PFSK-1 (cell line): ENCODE measurements around the gene AFF2.

Experiments
- FOXP2 ChIP-seq: optimal IDR thresholded peaks from 2 replicates; pipeline ENCODE3; 2011; ENCODE audit warnings: borderline replicate concordance, control low read depth, inconsistent platforms; ENCODE audit not compliant: insufficient read depth; ENCODE audit errors: extremely low read length, extremely low read depth
- POLR2AphosphoS5 ChIP-seq: IDR thresholded peaks from 2 replicates; pipeline ENCODE4 v1.6.1; 2012; ENCODE audit warnings: low read depth, mild to moderate bottlenecking, control low read depth, low read length, moderate library complexity
- REST ChIP-seq, 2 experiments: IDR thresholded peaks; 2 replicates each; pipeline versions ENCODE4 v1.6.1 to v1.8.0; 2011 to 2012; ENCODE audit warnings: low read depth in 2 of 2, low read length in 2 of 2, control low read depth in 1 of 2, inconsistent platforms in 1 of 2, mild to moderate bottlenecking in 1 of 2, moderate library complexity in 1 of 2; ENCODE audit not compliant: insufficient read depth in 1 of 2
- SIN3A ChIP-seq: IDR thresholded peaks from 2 replicates; pipeline ENCODE4 v1.6.1; 2012; ENCODE audit warnings: mild to moderate bottlenecking, low read length, moderate library complexity, borderline replicate concordance; ENCODE audit not compliant: insufficient read depth
- TAF1 ChIP-seq: IDR thresholded peaks from 2 replicates; pipeline ENCODE4 v1.6.1; 2012; ENCODE audit warnings: low read length, control low read depth, borderline replicate concordance; ENCODE audit not compliant: insufficient read depth

AFF2 gene

DNA sequence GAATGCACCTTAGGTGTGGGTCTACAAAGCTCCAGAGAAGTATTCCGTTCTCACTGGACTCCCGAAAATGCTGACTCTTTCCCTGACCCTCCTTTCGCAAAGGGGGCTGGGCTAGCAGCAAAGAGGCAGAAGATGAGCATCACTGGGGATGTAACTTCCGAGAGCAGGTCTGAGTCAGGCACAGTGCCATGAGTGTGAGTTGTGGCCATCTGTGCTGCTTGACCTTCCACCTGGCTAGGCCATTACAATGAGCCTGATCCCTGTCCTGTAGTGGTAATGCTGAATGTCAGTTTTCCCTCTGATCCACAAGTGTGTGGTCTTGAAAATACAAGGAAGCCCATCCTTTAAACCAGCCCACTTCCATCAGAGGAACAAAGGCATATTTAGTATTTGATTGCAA is 479.4 kb downstream of the AFF2 start:
- no peak for TF ChIP-seq FOXP2
- no peak for TF ChIP-seq TAF1
- TF ChIP-seq SIN3A, result no peak
- no peak for TF ChIP-seq REST (IDR thresholded peaks at IDR 0.05; ENCODE audit: insufficient read depth in 1 of 2, low read depth in 2 of 2, low read length in 2 of 2)
- no peak for TF ChIP-seq POLR2AphosphoS5

DNA sequence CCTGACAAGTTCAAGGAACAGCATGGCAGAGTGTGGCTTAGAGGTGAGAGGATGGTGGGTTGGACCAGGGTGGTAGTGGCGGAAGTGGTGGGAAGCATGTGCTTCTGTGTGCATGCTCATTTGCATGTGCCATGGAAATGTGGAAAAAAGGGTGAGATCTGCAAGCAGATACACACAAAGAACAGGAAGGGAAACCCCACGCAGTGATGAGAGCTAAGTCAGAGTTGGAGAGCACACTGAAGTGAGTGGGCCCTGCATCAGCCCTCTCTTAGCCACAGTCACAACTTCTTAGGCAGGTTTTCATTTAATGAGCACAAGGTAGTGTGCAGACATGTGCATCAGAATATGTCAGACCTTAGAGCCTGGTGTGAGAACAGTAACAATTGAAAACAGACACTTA is 483.8 kb downstream of the AFF2 start:
- no peak for TF ChIP-seq FOXP2
- no peak for TF ChIP-seq SIN3A
- TF ChIP-seq REST (IDR thresholded peaks at IDR 0.05; ENCODE audit: insufficient read depth in 1 of 2, low read depth in 2 of 2, low read length in 2 of 2), result no peak
- no peak for TF ChIP-seq TAF1
- no peak for TF ChIP-seq POLR2AphosphoS5

- TF ChIP-seq TAF1 (no peak), POLR2AphosphoS5 (no peak), FOXP2 (no peak), SIN3A (no peak), REST (IDR thresholded peaks at IDR 0.05; ENCODE audit: insufficient read depth in 1 of 2, low read depth in 2 of 2, low read length in 2 of 2) (no peak)
These were observed 491.1 kb downstream of the AFF2 start for GRCh38 chrX:148991502-148991901.

DNA sequence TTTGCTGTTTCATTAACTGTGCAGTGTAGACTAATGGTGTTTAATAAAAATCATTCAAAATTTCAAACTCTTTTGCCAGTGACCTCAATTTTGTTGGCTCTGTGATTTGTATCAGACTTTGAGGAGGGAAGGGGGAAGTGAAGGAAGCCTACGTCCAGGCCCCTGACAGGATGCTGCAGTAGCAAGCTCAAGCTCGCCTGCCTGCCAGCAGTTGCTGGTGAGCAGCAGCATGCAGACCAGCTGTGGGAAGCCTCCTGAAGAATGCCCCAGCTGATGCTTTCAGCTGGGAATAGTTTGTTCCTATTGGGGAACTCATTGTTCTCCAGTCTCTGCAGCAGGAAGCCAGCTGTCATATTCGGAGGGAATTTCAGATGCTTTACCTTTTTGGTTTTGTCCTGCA is 495.2 kb downstream of the AFF2 start:
- TF ChIP-seq FOXP2, result no peak
- no peak for TF ChIP-seq SIN3A
- no peak for TF ChIP-seq REST (IDR thresholded peaks at IDR 0.05; ENCODE audit: insufficient read depth in 1 of 2, low read depth in 2 of 2, low read length in 2 of 2)
- TF ChIP-seq TAF1, result no peak
- TF ChIP-seq POLR2AphosphoS5, result no peak

- no peak for TF ChIP-seq POLR2AphosphoS5
- no peak for TF ChIP-seq FOXP2
- no peak for TF ChIP-seq REST (IDR thresholded peaks at IDR 0.05; ENCODE audit: insufficient read depth in 1 of 2, low read depth in 2 of 2, low read length in 2 of 2)
- no peak for TF ChIP-seq TAF1
- no peak for TF ChIP-seq SIN3A
These were observed 501.9 kb downstream of the AFF2 start for GRCh38 chrX:149002320-149002719.
